Lung (tissue), 12 donors: ENCODE measurements around the gene ARMC3. TPM values are rescaled to one million over a fixed set of nuclear protein-coding genes. Genes with fewer than 3 reads are reported as not detected.

ENCODE experiments used
- ATAC-seq: fragments of 200-7000 bp; cut with Tn5 transposase; one replicate; pipeline ENCODE4 v1.9.1; 2020; ENCODE audit warnings: moderate number of reproducible peaks; ENCODE audit not compliant: insufficient read depth, low FRiP score
- DNase-seq, 3 donors: peaks; one replicate each; pipeline ENCODE4 v3.0.0-alpha.2; 2013 to 2017
- H3K27ac ChIP-seq, 2 donors: one replicate each; pipeline ENCODE4 v1.5.1; 2013; ENCODE audit warnings: mild to moderate bottlenecking in 2 of 2, moderate library complexity in 2 of 2, control low read depth in 1 of 2, inconsistent platforms in 1 of 2, low read depth in 1 of 2, low read length in 1 of 2
- H3K27me3 ChIP-seq, 3 donors: one replicate each; pipeline ENCODE4 v1.5.1; 2013; ENCODE audit warnings: low read length in 2 of 3; ENCODE audit not compliant: control insufficient read depth in 3 of 3, insufficient read depth in 3 of 3
- H3K36me3 ChIP-seq, 4 donors: one replicate each; pipeline ENCODE4 v1.5.1; 2013; ENCODE audit warnings: low read length in 4 of 4, mild to moderate bottlenecking in 1 of 4, moderate library complexity in 1 of 4; ENCODE audit not compliant: control insufficient read depth in 4 of 4, insufficient read depth in 4 of 4
- H3K4me1 ChIP-seq, 5 donors: one replicate each; pipeline ENCODE4 v1.5.1; 2013; ENCODE audit warnings: low read length in 5 of 5, mild to moderate bottlenecking in 2 of 5, moderate library complexity in 1 of 5; ENCODE audit not compliant: control insufficient read depth in 5 of 5, insufficient read depth in 5 of 5
- H3K4me3 ChIP-seq: one replicate; pipeline ENCODE4 v1.5.1; 2013; ENCODE audit warnings: mild to moderate bottlenecking, control low read depth, moderate library complexity
- H3K9ac ChIP-seq, 2 donors: one replicate each; pipeline ENCODE4 v1.5.1; 2013; ENCODE audit warnings: low read length in 2 of 2, control low read depth in 1 of 2; ENCODE audit not compliant: insufficient read depth in 1 of 2
- H3K9me3 ChIP-seq, 4 donors: one replicate each; pipeline ENCODE4 v1.5.1; 2013; ENCODE audit warnings: low read length in 3 of 4, mild to moderate bottlenecking in 1 of 4, moderate library complexity in 1 of 4; ENCODE audit not compliant: control insufficient read depth in 4 of 4, insufficient read depth in 3 of 4
- WGBS, 2 donors: extraction: QIAGEN DNeasy Blood & Tissue Kit; methylation state at CpG; one replicate each; pipeline ENCODE4 v1.1.7; 2013; 5-methylcytosine and 5-hydroxymethylcytosine counted together
- polyA plus RNA-seq, 2 donors: library from polyadenylated mRNA; stranded (reverse); fragments of 200-250 nt; gene quantifications; one replicate each; pipeline ENCODE4 v1.2.1, GENCODE V29; 2013
- total RNA-seq, 2 donors: library from RNA; depleted of rRNA in 1 of 2; stranded (reverse); fragments of >200 nt in 1 of 2; gene quantifications; one replicate each; pipeline ENCODE4 v1.2.1, GENCODE V29; 2014 to 2021
- TF ChIP-seq, protein P1 (sequence below): IDR thresholded peaks from 2 replicates; pipeline ENCODE4 v1.5.1; 2012; ENCODE audit warnings: mild to moderate bottlenecking; ENCODE audit errors: control extremely low read depth, extremely low read depth
- donor health status: control.
- donor health status: control.
- donor health status: Bipolar disorder and iron deficiency.
- donor health status: healthy.
- donor health status: DM: yes; HTN: yes; CAD: no.

The ARMC3 gene
- total and polyA plus RNA-seq, 4 donors = 4.0 to 32.8 (median 13.2) TPM

DNA sequence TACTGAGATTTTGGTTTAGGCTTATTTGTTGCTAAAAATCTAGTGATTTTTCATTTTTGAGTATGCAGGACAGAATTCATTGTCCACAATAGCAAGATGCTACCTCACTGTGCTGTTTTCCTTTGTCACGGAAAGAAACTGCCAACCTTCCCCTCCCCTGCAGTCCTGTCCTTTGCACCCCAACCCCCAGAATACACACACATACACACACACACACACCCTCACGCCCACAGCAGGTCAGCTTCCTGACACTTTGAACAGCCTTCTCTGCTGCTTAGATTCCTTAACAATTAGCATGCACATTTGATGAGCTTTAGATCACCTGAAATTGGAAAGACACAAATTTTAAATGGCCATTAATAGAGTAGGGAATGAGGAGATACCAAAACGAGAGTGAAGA is 32.1 kb downstream of the ARMC3 start:
- H3K9ac ChIP-seq = no peak overlapping the region
- H3K36me3 ChIP-seq = no peaks in the 10 kb centered on the region
- no peak overlapping the region for H3K27ac ChIP-seq
- ATAC-seq (no peak), DNase-seq (no peak)
- no peaks in the 10 kb centered on the region for H3K9me3 ChIP-seq
- WGBS, 2 donors = 69 to 77% methylated on average over 3 of the region's 3 CpGs
- H3K4me1 ChIP-seq = no peaks in the 10 kb centered on the region
- no peak overlapping the region for H3K4me3 ChIP-seq
- no peaks in the 10 kb centered on the region for H3K27me3 ChIP-seq
- TF ChIP-seq, protein P1, sequence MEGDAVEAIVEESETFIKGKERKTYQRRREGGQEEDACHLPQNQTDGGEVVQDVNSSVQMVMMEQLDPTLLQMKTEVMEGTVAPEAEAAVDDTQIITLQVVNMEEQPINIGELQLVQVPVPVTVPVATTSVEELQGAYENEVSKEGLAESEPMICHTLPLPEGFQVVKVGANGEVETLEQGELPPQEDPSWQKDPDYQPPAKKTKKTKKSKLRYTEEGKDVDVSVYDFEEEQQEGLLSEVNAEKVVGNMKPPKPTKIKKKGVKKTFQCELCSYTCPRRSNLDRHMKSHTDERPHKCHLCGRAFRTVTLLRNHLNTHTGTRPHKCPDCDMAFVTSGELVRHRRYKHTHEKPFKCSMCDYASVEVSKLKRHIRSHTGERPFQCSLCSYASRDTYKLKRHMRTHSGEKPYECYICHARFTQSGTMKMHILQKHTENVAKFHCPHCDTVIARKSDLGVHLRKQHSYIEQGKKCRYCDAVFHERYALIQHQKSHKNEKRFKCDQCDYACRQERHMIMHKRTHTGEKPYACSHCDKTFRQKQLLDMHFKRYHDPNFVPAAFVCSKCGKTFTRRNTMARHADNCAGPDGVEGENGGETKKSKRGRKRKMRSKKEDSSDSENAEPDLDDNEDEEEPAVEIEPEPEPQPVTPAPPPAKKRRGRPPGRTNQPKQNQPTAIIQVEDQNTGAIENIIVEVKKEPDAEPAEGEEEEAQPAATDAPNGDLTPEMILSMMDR = no peak

DNA sequence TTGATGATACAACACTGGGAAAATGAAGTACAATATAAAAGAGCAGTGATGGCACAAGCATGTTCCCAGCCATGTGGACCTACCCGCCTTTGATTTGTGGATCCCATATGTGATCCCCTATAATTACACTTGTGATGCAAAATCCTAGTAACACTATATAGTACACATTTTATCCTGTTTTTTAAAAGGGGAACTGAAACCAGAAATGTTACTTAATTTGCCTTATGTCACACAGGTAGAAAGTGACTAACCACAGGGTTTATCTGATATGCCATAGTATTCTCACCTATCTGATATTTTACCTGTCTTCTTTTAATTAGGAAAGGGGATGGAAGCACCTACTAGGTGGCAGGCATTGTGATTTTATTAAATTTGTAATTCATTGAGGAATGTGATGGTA is 35.0 kb downstream of the ARMC3 start:
- 92 to 93% methylated on average over 1 of the region's 1 CpG for WGBS, 2 donors
- TF ChIP-seq, protein P1 = no peak
- no peaks in the 10 kb centered on the region for H3K9me3 ChIP-seq
- ATAC-seq (no peak), DNase-seq (no peak)
- no peaks in the 10 kb centered on the region for H3K27me3 ChIP-seq
- no peaks in the 10 kb centered on the region for H3K36me3 ChIP-seq
- H3K4me1 ChIP-seq = no peaks in the 10 kb centered on the region
- no peak overlapping the region for H3K9ac ChIP-seq
- no peak overlapping the region for H3K4me3 ChIP-seq
- H3K27ac ChIP-seq = no peak overlapping the region

- Histone ChIP-seq H3K27ac (no peak overlapping the region), H3K4me3 (no peak overlapping the region), H3K27me3 (no peaks in the 10 kb centered on the region), H3K9me3 (no peaks in the 10 kb centered on the region), H3K4me1 (no peaks in the 10 kb centered on the region), H3K36me3 (no peaks in the 10 kb centered on the region), H3K9ac (no peak overlapping the region)
- DNase-seq = no peak
- ATAC-seq = no peak
- 83 to 87% methylated on average over 5 of the region's 5 CpGs for WGBS, 2 donors
- TF ChIP-seq, protein P1 = no peak
These were observed 41.9 kb downstream of the ARMC3 start for GRCh38 chr10:22969704-22970103.

- Histone ChIP-seq H3K4me1 (peaks cover 0 to 6% (median 0%) of the 10 kb centered on the region in 5 donors), H3K4me3 (no peak overlapping the region), H3K36me3 (no peaks in the 10 kb centered on the region), H3K9ac (no peak overlapping the region), H3K27ac (no peak overlapping the region), H3K9me3 (no peaks in the 10 kb centered on the region), H3K27me3 (no peaks in the 10 kb centered on the region)
- ATAC-seq = no peak
- TF ChIP-seq, protein P1 = no peak
- DNase-seq = no peak
- WGBS, 2 donors = 95 to 98% methylated on average over 1 of the region's 1 CpG
These were observed 48.7 kb downstream of the ARMC3 start for GRCh38 chr10:22976534-22976933.
